K562 (cell line): ENCODE measurements around the gene SPRR3. TPM values are rescaled to one million over a fixed set of nuclear protein-coding genes. Genes with fewer than 3 reads are reported as not detected.

Experiments used
- ATAC-seq: fragments of 200-7000 bp; cut with Tn5 transposase; 3 replicates; pipeline ENCODE4 v1.9.1; 2020; ENCODE audit warnings: moderate library complexity
- BruUV-seq: library from RNA; stranded (reverse); fragments of 400-500 nt; replicated peaks from 2 replicates; lab custom pipeline; 2021; lab: Mats Ljungman, UMichigan
- CTCF ChIA-PET: fragments of 300-600 bp; formaldehyde crosslinking; extraction: SDS; loops from one replicate; lab custom pipeline; 2021; ENCODE audit warnings: low intra/inter-chr PET ratio; lab: Yijun Ruan, JAX
- POLR2A ChIA-PET: fragments of 300-600, 350-650 bp; sonication (Branson Sonifier 250); formaldehyde crosslinking; extraction: SDS; loops from one replicate; lab custom pipeline; 2021; ENCODE audit warnings: antibody characterized with exemption, inconsistent platforms; lab: Yijun Ruan, JAX
- DNase-seq, 4 experiments: peaks; one replicate each; pipeline versions ENCODE4 v3.0.0 to v3.0.0-alpha.2; 2011 to 2018; ENCODE audit warnings: low spot score in 3 of 4, mixed read lengths in 3 of 4; ENCODE audit errors: extremely low read depth in 1 of 4
- FAIRE-seq: peaks from 2 replicates; lab custom pipeline; 2011; peaks lifted over from hg19 to GRCh38; lab: Jason Lieb, UNC
- H2AFZ ChIP-seq: 2 replicates; pipeline ENCODE4 v1.6.0; 2011; ENCODE audit warnings: low read depth, low read length, control low read depth, inconsistent platforms
- H3K27ac ChIP-seq: fragments of 200-600 bp; 3 replicates; pipeline ENCODE4 v1.8.0; 2011; ENCODE audit warnings: low read depth, mild to moderate bottlenecking, control low read depth, inconsistent platforms, low read length, moderate library complexity, mixed read lengths; ENCODE audit errors: extremely low read depth
- H3K27me3 ChIP-seq, 2 experiments: fragments of 300-600 bp in 1 of 2; 2 replicates in 1 of 2; 3 replicates in 1 of 2; pipeline versions ENCODE4 v1.6.0 to v1.8.0; 2011; ENCODE audit warnings: inconsistent platforms in 2 of 2, low read length in 2 of 2, mild to moderate bottlenecking in 1 of 2, mixed read lengths in 1 of 2, moderate library complexity in 1 of 2; ENCODE audit not compliant: control insufficient read depth in 2 of 2, insufficient read depth in 2 of 2
- H3K36me3 ChIP-seq: fragments of 300-600 bp; 3 replicates; pipeline ENCODE4 v1.8.0; 2011; ENCODE audit warnings: mild to moderate bottlenecking, low read length, inconsistent platforms; ENCODE audit not compliant: control insufficient read depth, insufficient read depth
- H3K4me1 ChIP-seq, 2 experiments: fragments of 200-600 bp in 1 of 2; replicated peaks in 1 of 2; 2 replicates in 1 of 2; 3 replicates in 1 of 2; pipeline versions ENCODE4 v1.5.1 to v1.8.0; 2011; ENCODE audit warnings: inconsistent platforms in 2 of 2, low read length in 2 of 2, mild to moderate bottlenecking in 1 of 2, mixed read lengths in 1 of 2, moderate library complexity in 1 of 2; ENCODE audit not compliant: control insufficient read depth in 2 of 2, insufficient read depth in 2 of 2
- H3K4me2 ChIP-seq: 2 replicates; pipeline ENCODE4 v1.6.1; 2011; ENCODE audit warnings: low read length, control low read depth, inconsistent platforms, mixed read lengths; ENCODE audit not compliant: insufficient read depth
- H3K4me3 ChIP-seq: fragments of 200-600 bp; sonication (generic), shearing (Covaris generic); 2 replicates; pipeline ENCODE4 v1.5.1; 2016; ENCODE audit warnings: control low read depth, inconsistent platforms
- H3K79me2 ChIP-seq: fragments of 200-600 bp; 3 replicates; pipeline ENCODE4 v1.8.0; 2011; ENCODE audit warnings: low read length, inconsistent platforms; ENCODE audit not compliant: control insufficient read depth, insufficient read depth
- H3K9ac ChIP-seq, 2 experiments: 2 replicates each; pipeline versions ENCODE4 v1.6.0 to v1.6.1; 2011; ENCODE audit warnings: low read depth in 2 of 2, low read length in 2 of 2, control low read depth in 1 of 2, inconsistent platforms in 1 of 2, mild to moderate bottlenecking in 1 of 2, mixed read lengths in 1 of 2; ENCODE audit not compliant: insufficient read depth in 1 of 2
- H3K9me1 ChIP-seq: one replicate; pipeline ENCODE4 v1.6.0; 2011; ENCODE audit warnings: inconsistent platforms, mild to moderate bottlenecking, low read length, moderate library complexity; ENCODE audit not compliant: control insufficient read depth, insufficient read depth
- H3K9me3 ChIP-seq: replicated peaks from 2 replicates; pipeline ENCODE4 v1.5.1; 2011; ENCODE audit warnings: low read depth, low read length, inconsistent platforms; ENCODE audit not compliant: control insufficient read depth, insufficient read depth
- H4K20me1 ChIP-seq: replicated peaks from 2 replicates; pipeline ENCODE4 v1.6.1; 2011; ENCODE audit warnings: low read length, inconsistent platforms, mixed read lengths; ENCODE audit not compliant: control insufficient read depth, insufficient read depth
- CBX5 ChIP-seq: IDR thresholded peaks from 2 replicates; pipeline ENCODE4 v1.6.1; 2014; ENCODE audit warnings: low read depth, borderline replicate concordance
- PPARD ChIP-seq: fragments of 250-450 bp; sonication (Bioruptor Pico); IDR thresholded peaks from 2 replicates; pipeline ENCODE4 v1.8.0; 2022; ENCODE audit warnings: inconsistent platforms, mild to moderate bottlenecking, moderate library complexity
- WGBS: fragments of 100-300 bp; shearing (Covaris generic); methylation state at CpG from one replicate; pipeline ENCODE4 v1.1.6; 2016; ENCODE audit warnings: low coverage, mixed read lengths; ENCODE audit not compliant: insufficient coverage; ENCODE audit errors: missing lambda C conversion rate; 5-methylcytosine and 5-hydroxymethylcytosine counted together
- in situ Hi-C: fragments of 300-500 bp; cut with MboI; formaldehyde crosslinking; loops from 4 replicates; pipeline ENCODE4 v1.15.0; 2018; ENCODE audit warnings: inconsistent platforms, mixed read lengths
- intact Hi-C: fragments of 100-400 bp; cut with micrococcal nuclease; formaldehyde crosslinking; loops from 2 replicates; pipeline ENCODE4 v1.14.2; 2022
- polyA plus RNA-seq, 8 experiments: library from polyadenylated mRNA; depleted of rRNA in 4 of 8; stranded (reverse) in 5 of 8; unstranded in 3 of 8; fragments of >200 nt; fragmentation: Nextera tagmentation in 2 of 8; fragmentation: Illumina TruSeq in 1 of 8; extraction: Ambion mirVana in 2 of 8; extraction: Trizol in 1 of 8; gene quantifications; 2 replicates each; pipeline versions ENCODE4 v1.2.1 to v1.2.3, GENCODE V29; 2011 to 2014; ENCODE audit warnings: inconsistent platforms in 1 of 8, missing spikeins in 1 of 8
- total RNA-seq, 7 experiments: library from RNA; depleted of rRNA in 6 of 7; stranded (reverse); fragments of >200 nt in 6 of 7; fragmentation: Illumina TruSeq in 2 of 7; extraction: Trizol in 2 of 7; gene quantifications; 2 replicates each; pipeline versions ENCODE4 v1.2.1 to v1.2.3, GENCODE V29; 2011 to 2021; ENCODE audit warnings: low replicate concordance in 1 of 7
- TF ChIP-seq, protein P1 (sequence below): fragments of 200-600 bp; sonication (generic); IDR thresholded peaks from one replicate; pipeline ENCODE4 v1.6.1; 2012; ENCODE audit warnings: mild to moderate bottlenecking, low read depth, low read length, inconsistent platforms
- TF ChIP-seq, protein P2 (sequence below): fragments of 450-650 bp; IDR thresholded peaks from 2 replicates; pipeline ENCODE4 v1.6.1; 2017; ENCODE audit warnings: mild to moderate bottlenecking, moderate library complexity

Gene SPRR3
- total and polyA plus RNA-seq, 9 of the 15 experiments (the other 6 are each of a cell fraction or from before 2014, with no cell fraction given) = not detected

DNA sequence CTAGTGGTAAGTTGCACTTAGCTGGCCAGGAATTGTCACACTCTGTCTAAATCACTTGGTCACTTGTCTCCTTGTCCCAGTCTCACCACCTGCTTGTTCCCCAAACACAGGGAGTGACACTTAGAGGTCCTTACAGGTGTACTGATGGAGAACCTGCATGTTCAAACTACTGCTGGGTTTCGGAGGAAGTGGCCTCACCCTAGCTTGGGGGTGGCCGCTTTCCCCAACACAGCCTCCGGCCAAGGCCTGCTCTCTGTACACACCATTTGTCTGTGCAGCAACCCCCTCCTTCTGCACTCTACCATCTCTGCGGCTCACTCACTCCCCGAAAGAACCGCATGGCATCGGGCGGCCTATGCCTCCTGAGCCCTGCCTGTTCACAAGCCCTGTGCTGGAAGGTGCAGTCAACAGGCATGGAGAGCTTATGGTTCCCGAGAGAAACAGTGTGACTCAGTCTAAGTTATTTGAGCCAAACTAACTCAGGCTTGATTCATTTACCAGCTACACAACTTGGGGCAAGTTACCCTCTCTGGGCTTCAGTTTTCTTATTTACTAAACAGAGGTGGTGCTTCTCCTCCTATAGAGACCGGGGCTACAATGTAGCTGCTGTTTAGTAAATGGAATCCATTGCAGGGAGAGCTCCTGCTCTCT, 41.6 kb upstream of the SPRR3 start:
- TF ChIP-seq, protein P1, sequence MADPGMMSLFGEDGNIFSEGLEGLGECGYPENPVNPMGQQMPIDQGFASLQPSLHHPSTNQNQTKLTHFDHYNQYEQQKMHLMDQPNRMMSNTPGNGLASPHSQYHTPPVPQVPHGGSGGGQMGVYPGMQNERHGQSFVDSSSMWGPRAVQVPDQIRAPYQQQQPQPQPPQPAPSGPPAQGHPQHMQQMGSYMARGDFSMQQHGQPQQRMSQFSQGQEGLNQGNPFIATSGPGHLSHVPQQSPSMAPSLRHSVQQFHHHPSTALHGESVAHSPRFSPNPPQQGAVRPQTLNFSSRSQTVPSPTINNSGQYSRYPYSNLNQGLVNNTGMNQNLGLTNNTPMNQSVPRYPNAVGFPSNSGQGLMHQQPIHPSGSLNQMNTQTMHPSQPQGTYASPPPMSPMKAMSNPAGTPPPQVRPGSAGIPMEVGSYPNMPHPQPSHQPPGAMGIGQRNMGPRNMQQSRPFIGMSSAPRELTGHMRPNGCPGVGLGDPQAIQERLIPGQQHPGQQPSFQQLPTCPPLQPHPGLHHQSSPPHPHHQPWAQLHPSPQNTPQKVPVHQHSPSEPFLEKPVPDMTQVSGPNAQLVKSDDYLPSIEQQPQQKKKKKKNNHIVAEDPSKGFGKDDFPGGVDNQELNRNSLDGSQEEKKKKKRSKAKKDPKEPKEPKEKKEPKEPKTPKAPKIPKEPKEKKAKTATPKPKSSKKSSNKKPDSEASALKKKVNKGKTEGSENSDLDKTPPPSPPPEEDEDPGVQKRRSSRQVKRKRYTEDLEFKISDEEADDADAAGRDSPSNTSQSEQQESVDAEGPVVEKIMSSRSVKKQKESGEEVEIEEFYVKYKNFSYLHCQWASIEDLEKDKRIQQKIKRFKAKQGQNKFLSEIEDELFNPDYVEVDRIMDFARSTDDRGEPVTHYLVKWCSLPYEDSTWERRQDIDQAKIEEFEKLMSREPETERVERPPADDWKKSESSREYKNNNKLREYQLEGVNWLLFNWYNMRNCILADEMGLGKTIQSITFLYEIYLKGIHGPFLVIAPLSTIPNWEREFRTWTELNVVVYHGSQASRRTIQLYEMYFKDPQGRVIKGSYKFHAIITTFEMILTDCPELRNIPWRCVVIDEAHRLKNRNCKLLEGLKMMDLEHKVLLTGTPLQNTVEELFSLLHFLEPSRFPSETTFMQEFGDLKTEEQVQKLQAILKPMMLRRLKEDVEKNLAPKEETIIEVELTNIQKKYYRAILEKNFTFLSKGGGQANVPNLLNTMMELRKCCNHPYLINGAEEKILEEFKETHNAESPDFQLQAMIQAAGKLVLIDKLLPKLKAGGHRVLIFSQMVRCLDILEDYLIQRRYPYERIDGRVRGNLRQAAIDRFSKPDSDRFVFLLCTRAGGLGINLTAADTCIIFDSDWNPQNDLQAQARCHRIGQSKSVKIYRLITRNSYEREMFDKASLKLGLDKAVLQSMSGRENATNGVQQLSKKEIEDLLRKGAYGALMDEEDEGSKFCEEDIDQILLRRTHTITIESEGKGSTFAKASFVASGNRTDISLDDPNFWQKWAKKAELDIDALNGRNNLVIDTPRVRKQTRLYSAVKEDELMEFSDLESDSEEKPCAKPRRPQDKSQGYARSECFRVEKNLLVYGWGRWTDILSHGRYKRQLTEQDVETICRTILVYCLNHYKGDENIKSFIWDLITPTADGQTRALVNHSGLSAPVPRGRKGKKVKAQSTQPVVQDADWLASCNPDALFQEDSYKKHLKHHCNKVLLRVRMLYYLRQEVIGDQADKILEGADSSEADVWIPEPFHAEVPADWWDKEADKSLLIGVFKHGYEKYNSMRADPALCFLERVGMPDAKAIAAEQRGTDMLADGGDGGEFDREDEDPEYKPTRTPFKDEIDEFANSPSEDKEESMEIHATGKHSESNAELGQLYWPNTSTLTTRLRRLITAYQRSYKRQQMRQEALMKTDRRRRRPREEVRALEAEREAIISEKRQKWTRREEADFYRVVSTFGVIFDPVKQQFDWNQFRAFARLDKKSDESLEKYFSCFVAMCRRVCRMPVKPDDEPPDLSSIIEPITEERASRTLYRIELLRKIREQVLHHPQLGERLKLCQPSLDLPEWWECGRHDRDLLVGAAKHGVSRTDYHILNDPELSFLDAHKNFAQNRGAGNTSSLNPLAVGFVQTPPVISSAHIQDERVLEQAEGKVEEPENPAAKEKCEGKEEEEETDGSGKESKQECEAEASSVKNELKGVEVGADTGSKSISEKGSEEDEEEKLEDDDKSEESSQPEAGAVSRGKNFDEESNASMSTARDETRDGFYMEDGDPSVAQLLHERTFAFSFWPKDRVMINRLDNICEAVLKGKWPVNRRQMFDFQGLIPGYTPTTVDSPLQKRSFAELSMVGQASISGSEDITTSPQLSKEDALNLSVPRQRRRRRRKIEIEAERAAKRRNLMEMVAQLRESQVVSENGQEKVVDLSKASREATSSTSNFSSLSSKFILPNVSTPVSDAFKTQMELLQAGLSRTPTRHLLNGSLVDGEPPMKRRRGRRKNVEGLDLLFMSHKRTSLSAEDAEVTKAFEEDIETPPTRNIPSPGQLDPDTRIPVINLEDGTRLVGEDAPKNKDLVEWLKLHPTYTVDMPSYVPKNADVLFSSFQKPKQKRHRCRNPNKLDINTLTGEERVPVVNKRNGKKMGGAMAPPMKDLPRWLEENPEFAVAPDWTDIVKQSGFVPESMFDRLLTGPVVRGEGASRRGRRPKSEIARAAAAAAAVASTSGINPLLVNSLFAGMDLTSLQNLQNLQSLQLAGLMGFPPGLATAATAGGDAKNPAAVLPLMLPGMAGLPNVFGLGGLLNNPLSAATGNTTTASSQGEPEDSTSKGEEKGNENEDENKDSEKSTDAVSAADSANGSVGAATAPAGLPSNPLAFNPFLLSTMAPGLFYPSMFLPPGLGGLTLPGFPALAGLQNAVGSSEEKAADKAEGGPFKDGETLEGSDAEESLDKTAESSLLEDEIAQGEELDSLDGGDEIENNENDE = no peak
- TF ChIP-seq, protein P2, sequence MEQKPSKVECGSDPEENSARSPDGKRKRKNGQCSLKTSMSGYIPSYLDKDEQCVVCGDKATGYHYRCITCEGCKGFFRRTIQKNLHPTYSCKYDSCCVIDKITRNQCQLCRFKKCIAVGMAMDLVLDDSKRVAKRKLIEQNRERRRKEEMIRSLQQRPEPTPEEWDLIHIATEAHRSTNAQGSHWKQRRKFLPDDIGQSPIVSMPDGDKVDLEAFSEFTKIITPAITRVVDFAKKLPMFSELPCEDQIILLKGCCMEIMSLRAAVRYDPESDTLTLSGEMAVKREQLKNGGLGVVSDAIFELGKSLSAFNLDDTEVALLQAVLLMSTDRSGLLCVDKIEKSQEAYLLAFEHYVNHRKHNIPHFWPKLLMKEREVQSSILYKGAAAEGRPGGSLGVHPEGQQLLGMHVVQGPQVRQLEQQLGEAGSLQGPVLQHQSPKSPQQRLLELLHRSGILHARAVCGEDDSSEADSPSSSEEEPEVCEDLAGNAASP = no peak
- TF ChIP-seq PPARD (CRISPR knock-in tag) (no peak), CBX5 (no peak)
- Histone ChIP-seq H3K9me3 (no peaks in the 10 kb centered on the region), H2AFZ (no peak overlapping the region), H3K4me2 (no peak overlapping the region), H3K9ac (no peak overlapping the region), H3K4me3 (no peak overlapping the region), H4K20me1 (no peaks in the 10 kb centered on the region), H3K79me2 (no peaks in the 10 kb centered on the region), H3K9me1 (no peaks in the 10 kb centered on the region), H3K27ac (no peak overlapping the region), H3K36me3 (no peaks in the 10 kb centered on the region), H3K27me3 (peaks cover 7 to 24% of the 10 kb centered on the region in 2 experiments; a peak in 4 of 5 replicates), H3K4me1 (no peaks in the 10 kb centered on the region)
- no peak for FAIRE-seq
- intact Hi-C loops (loop anchor here (2.0 to 5.0 kb wide), 3 partner anchors 73 to 263 kb away; no protein-coding TSS in a partner anchor), in situ Hi-C loops (loop anchor here (25.0 kb wide), 1 partner anchor 227 kb away; no protein-coding TSS in a partner anchor)
- POLR2A ChIA-PET = interaction anchor here (0.8 kb wide), 1 partner anchor 233 kb away, joined by 4 read pairs; no protein-coding TSS in a partner anchor
- 3% methylated on average over 10 of the region's 10 CpGs for WGBS
- CTCF ChIA-PET = interaction anchor here (1.0 to 2.2 kb wide), 3 partner anchors 89 to 263 kb away, joined by 3 to 15 read pairs (median 3); no protein-coding TSS in a partner anchor
- no peak for DNase-seq
- ATAC-seq = no peak
- no TSS peak for BruUV-seq
